ACHN (cell line): Measurements from ENCODE around the gene NCOA1.
"Not testable (repeated sequence)": the region's sequence is repeated elsewhere in the genome, so short reads cannot be mapped to it uniquely, and the experiment has no call there.

Experiments
- DNase-seq: peaks from one replicate; pipeline ENCODE4 v3.0.0-alpha.2; 2015
- in situ Hi-C: cut with HindIII; loops from 2 replicates; pipeline ENCODE4 v1.10.0; 2017; ENCODE audit warnings: low sequenced_read_pairs, low pct_ligation_motif_present, low pct_unique_long_range_greater_than_20kb

Gene NCOA1

GRCh38 chr2:24490690-24491541, at the start of gene NCOA1:
TSS of gene NCOA1 (plus strand) at chr2:24491254. CDS start at chr2:24658678, 167,424 bp downstream.
- DNase-seq = peak; percentile 92
- in situ Hi-C loops = no loop called here

DNA sequence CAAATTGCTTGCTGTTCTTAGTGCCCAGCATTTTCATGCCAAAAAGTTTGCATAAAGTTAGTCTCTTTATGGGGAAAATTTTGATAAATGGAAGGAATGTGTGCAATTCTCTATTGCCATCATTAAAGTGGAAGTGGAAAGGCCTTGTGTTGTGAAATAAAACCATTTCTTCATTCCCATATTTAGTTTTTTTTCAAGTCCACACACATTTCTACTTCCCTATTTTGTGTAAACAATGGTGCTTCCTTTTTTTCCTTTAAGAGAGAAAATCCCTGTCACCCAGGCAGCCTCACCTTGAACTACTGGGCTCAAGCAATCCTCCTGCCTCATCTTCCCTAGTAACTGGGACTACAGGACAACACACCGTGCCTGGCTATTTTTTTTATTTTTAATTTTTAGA, 42.3 kb upstream of the NCOA1 start:
- DNase-seq = no peak
- in situ Hi-C loops = no loop called here

DNA sequence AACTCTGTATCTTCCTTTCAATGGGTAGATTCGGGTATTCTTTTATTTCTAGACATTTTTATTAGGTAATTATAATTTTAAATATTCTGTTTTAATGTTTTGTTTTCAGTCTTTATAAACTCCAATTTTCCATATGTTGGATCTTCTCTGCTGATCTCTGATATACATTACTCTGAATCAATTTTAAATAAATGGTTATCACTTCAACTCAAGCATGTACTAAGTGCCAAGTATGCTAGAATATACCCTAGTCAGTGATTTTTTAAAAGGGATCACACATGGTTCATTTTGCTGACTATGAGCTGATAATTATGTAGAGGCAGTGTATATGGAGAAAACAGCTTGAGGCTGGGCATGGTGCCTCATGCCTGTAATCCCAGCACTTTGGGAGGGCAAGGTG, 41.7 kb upstream of the NCOA1 start:
- no peak for DNase-seq
- in situ Hi-C loops = no loop called here

GRCh38 chr2:24451805-24452501, 39.1 kb upstream of the NCOA1 start:
- DNase-seq = no peak
- in situ Hi-C loops = no loop called here

- in situ Hi-C loops = no loop called here
- DNase-seq = no peak
These were observed 38.6 kb upstream of the NCOA1 start for GRCh38 chr2:24452502-24452885.

GRCh38 chr2:24453379-24454073, 37.5 kb upstream of the NCOA1 start:
- DNase-seq = no peak
- in situ Hi-C loops = no loop called here

GRCh38 chr2:24454294-24454693, 36.8 kb upstream of the NCOA1 start:
- DNase-seq = no peak
- in situ Hi-C loops = no loop called here

GRCh38 chr2:24456599-24457556, 34.2 kb upstream of the NCOA1 start:
- in situ Hi-C loops = no loop called here
- peak; percentile 75 for DNase-seq

- in situ Hi-C loops = no loop called here
These were observed 33.2 kb upstream of the NCOA1 start for GRCh38 chr2:24457696-24458386.

DNA sequence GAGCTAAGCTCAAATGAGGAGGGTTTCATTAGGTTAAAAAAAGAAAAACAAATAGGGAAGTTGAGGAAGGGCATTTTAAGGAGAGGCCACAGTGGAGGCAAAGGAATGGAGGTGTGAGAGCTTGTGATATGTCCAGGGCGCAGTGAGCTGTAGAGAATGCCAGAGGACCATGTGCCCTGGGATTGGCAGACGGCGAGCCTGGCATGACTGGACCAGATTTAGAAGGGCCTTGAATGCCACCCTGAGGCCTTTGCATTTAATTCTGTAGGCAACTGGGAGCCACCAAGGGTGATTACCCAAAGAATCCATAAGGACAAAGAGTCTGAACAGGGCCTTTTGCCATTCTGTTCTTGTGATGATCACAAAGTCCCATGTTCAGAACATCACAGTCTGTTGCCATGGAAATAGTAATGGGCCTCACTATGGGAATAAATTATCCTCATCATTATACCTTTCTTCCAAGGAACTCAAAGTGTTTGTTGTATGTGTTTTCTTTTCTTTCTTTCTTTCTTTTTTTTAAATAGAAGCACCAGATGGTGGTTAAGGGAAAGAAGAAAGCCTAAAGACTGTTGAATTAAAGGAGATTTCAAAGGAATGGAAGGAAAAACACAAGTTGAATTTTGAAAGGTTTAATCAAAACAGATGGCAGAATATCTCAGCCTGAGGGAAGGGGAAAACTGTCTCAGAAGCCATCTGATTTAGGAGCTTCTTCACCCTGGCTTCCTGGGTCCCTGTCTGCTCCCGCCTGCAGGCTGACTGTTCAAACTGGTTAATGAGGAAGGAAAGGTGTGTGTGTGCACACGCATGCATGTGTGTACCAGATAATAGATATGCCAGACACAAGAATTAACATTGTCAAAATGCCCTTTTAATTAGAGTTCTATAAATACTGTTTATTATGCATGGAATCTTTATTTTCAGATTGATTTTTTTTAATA, 31.6 kb upstream of the NCOA1 start:
- in situ Hi-C loops = no loop called here
- DNase-seq = no peak

More at GRCh38 chr2:24457696-24458386, 33.2 kb upstream of the NCOA1 start:
- no peak for DNase-seq

GRCh38 chr2:24461685-24462084, 29.4 kb upstream of the NCOA1 start:
- DNase-seq = no peak
- in situ Hi-C loops = no loop called here

GRCh38 chr2:24463271-24463670, 27.8 kb upstream of the NCOA1 start:
- in situ Hi-C loops = no loop called here
- no peak for DNase-seq

GRCh38 chr2:24466871-24467870, 23.9 kb upstream of the NCOA1 start:
- no peak for DNase-seq
- in situ Hi-C loops = no loop called here

GRCh38 chr2:24468453-24468852, 22.6 kb upstream of the NCOA1 start:
- DNase-seq, in situ Hi-C loops: not testable (repeated sequence)

DNA sequence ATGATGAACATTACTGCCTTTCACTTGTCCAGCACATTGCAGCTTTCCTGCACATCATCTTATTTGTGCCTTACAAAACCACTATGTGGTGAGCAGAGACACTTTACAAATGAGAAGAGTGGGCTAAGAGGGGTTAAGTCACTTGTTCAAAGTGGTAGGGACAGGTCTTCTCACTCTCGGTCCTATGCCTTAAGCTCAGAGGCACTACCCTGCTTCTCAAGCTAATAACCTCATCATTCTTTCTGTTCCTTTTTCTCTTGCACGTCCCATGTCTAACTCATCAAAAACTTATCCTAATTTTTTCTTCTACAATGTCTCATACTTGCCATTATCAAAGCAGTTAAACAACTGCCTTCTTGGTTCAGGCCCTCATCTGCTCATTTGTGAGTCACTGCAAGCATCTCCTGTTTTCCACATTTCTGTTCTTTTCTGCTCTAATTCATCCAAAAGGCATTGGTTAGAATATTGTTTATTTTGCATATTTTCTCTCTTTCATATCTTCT, 21.9 kb upstream of the NCOA1 start:
- DNase-seq = no peak
- in situ Hi-C loops = no loop called here
